ENCODE data around the gene MAST2.
"Not testable (repeated sequence)": the region's sequence is repeated elsewhere in the genome, so short reads cannot be mapped to it uniquely, and the experiment has no call there.

Gene MAST2

GRCh38 chr1:45952072-45952471 lies 148.7 kb downstream of the MAST2 start:
- no peak for DNase-seq

GRCh38 chr1:45953934-45954847 lies 150.8 kb downstream of the MAST2 start:
- DNase-seq: no peak

- DNase-seq: no peak
Observed at GRCh38 chr1:45957684-45958083, 154.3 kb downstream of the MAST2 start.

- no peak for DNase-seq
Observed at GRCh38 chr1:45958317-45958716, 154.9 kb downstream of the MAST2 start.

GRCh38 chr1:45960930-45961715 lies 157.7 kb downstream of the MAST2 start:
- DNase-seq: no peak

GRCh38 chr1:45961936-45962335 lies 158.5 kb downstream of the MAST2 start:
- not testable (repeated sequence) for DNase-seq

GRCh38 chr1:45968941-45969666 lies 165.7 kb downstream of the MAST2 start:
- no peak for DNase-seq

GRCh38 chr1:45969866-45970265 lies 166.5 kb downstream of the MAST2 start:
- DNase-seq: no peak

- no peak for DNase-seq
Observed at GRCh38 chr1:45971335-45971734, 167.9 kb downstream of the MAST2 start.

- DNase-seq: no peak
Observed at GRCh38 chr1:45971922-45972531, 168.6 kb downstream of the MAST2 start.

GRCh38 chr1:45972621-45973020 lies 169.2 kb downstream of the MAST2 start:
- DNase-seq: no peak

- no peak for DNase-seq
Observed at GRCh38 chr1:45973121-45973520, 169.7 kb downstream of the MAST2 start.

- no peak for DNase-seq
Observed at GRCh38 chr1:45974541-45975269, 171.3 kb downstream of the MAST2 start.

- DNase-seq: no peak
Observed at GRCh38 chr1:45976623-45977022, 173.2 kb downstream of the MAST2 start.

GRCh38 chr1:45979074-45979777 lies 175.8 kb downstream of the MAST2 start:
- DNase-seq: no peak

GRCh38 chr1:45979778-45980176 lies 176.4 kb downstream of the MAST2 start:
- no peak for DNase-seq

- DNase-seq: no peak
Observed at GRCh38 chr1:45982359-45982758, 178.9 kb downstream of the MAST2 start.

- DNase-seq: no peak
Observed at GRCh38 chr1:45983967-45984366, 180.6 kb downstream of the MAST2 start.

GRCh38 chr1:45987204-45987603 lies 183.8 kb downstream of the MAST2 start:
- DNase-seq: no peak

GRCh38 chr1:45989249-45989648 lies 185.8 kb downstream of the MAST2 start:
- no peak for DNase-seq

GRCh38 chr1:45994423-45994822 lies 191.0 kb downstream of the MAST2 start:
- no peak for DNase-seq
